ENCODE data around the gene RNF214. TPM values are rescaled to one million over a fixed set of nuclear protein-coding genes. Genes with fewer than 3 reads are reported as not detected.
A peak's percentile ranks its signal among the peaks of the same experiment; 100 is the strongest.

The RNF214 gene
- total and polyA plus RNA-seq, 10 of the 15 experiments (the other 5 are each of a cell fraction or from before 2014, with no cell fraction given), result 4.8 to 16.8 (median 10.5) TPM

DNA sequence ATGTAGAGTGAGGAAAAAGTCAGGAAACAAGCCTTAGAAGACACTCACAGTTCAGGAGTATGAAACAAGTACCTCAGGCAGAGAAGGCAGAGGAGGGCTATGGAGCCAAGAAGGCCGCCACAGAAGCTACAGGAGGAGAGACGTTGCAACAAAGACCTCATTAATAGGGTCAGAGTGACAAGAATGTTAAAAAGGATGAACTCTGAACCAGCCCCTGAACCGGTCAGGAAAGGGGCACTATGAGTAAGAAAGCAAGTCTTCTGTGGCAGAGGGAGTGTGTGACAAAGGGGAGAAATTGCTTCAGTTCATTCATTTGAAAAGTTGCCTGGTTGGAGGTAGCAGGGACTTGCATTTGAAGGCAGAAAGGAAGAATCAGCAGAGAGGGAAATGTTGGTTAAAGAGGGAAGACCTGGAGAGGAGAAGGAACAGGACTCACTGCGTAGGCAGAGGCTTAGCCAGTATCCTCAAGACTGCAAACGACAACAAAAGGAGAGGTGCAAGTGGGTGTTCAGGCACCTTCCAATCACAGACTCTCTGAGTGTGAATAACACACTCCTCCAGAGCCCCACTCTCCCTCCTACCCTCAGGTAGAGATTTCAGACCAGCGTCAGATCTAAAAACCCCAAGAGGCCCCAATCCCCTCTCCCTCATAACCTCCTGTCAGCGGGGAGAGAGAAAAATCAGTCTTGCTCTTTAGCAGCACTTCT, 17.9 kb upstream of the RNF214 start (continued):
- TF ChIP-seq BCL11A (IDR thresholded peaks at IDR 0.05; ENCODE audit: low read depth, low read length) (no peak), EGR1 (IDR thresholded peaks at IDR 0.05; ENCODE audit: borderline replicate concordance in 1 of 2, low read depth in 2 of 2, low read length in 2 of 2) (no peak)

DNA sequence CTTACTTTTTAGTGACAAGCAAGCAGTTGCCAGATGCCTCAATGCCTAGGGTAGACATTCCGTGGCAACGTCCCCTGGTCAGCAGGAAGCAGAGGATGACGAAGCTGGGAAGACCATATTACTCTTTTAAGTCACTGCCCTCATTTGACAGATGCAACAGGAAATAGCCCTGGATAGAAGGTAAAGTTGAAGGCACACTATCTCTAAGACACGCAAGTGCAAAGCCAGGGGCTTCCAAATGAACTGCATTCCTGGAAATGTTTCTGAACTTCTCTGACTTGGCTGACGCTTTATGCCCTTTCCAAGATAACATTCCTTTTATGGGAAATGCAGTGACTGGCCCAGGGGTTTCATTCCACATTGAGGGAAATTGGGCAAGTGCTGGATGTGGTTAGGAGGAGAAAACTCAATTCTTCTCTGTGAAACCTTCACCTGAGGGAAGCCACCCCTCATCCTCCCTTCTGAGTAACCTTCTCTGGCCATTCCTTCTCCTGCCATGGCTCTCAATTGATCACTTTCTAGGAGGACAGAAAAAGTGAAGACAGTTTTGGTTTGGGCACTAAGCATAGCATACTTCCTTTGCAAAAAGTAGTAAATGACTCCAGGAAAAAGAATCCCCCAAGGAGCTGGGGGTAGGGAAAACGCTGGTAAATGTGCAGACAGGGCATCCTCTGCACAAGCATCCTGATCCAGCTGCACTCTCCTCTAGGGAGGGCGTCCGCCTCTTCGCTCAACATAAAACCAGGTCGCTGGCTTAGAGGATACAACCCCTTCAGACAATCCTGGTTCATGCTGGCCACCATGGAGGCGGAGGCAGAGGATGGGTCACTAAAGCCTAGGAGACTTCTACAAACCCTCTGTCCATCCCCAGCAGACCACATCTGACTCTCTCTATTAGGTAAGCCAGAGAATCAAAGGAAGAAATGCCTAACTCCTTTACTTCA, 15.1 kb upstream of the RNF214 start:
- Histone ChIP-seq H3K27me3 (replicated peaks in 1 of 2; ENCODE audit: control insufficient read depth in 2 of 2, insufficient read depth in 2 of 2, low read length in 1 of 2) (no peaks in the 10 kb centered on the region), H3K27ac (ENCODE audit: control insufficient read depth, insufficient read depth) (no peak overlapping the region), H3K79me2 (ENCODE audit: control insufficient read depth, insufficient read depth, low read length) (no peaks in the 10 kb centered on the region), H3K9ac (ENCODE audit: control insufficient read depth, insufficient read depth, low read length) (no peak overlapping the region), H2AFZ (ENCODE audit: control insufficient read depth, low read depth, low read length) (no peak overlapping the region), H3K9me3 (replicated peaks; ENCODE audit: control insufficient read depth, insufficient read depth, low read length) (no peaks in the 10 kb centered on the region), H4K20me1 (ENCODE audit: control insufficient read depth, insufficient read depth) (no peaks in the 10 kb centered on the region), H3K36me3 (ENCODE audit: control insufficient read depth in 2 of 2, insufficient read depth in 2 of 2, low read length in 1 of 2) (peaks cover 23 to 42% of the 10 kb centered on the region in 2 experiments), H3K4me3 (no peak overlapping the region), H3K4me2 (ENCODE audit: control insufficient read depth, insufficient read depth) (no peak overlapping the region), H3K4me1 (ENCODE audit: control insufficient read depth, insufficient read depth, low read length) (no peaks in the 10 kb centered on the region; the same call in 1 of the 2 replicates)
- intact Hi-C loops (cut with micrococcal nuclease; ENCODE audit: unreplicated experiment), result no loop called here
- TF ChIP-seq BHLHE40 (IDR thresholded peaks at IDR 0.05; ENCODE audit: borderline replicate concordance in 1 of 2, low read depth in 2 of 2, low read length in 1 of 2), result no peak
- TF ChIP-seq RUNX3 (IDR thresholded peaks at IDR 0.05; ENCODE audit: low read length), result no peak
- TF ChIP-seq BCL11A (IDR thresholded peaks at IDR 0.05; ENCODE audit: low read depth, low read length), result no peak
- TF ChIP-seq, protein P1, sequence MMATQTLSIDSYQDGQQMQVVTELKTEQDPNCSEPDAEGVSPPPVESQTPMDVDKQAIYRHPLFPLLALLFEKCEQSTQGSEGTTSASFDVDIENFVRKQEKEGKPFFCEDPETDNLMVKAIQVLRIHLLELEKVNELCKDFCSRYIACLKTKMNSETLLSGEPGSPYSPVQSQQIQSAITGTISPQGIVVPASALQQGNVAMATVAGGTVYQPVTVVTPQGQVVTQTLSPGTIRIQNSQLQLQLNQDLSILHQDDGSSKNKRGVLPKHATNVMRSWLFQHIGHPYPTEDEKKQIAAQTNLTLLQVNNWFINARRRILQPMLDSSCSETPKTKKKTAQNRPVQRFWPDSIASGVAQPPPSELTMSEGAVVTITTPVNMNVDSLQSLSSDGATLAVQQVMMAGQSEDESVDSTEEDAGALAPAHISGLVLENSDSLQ (IDR thresholded peaks at IDR 0.05), result no peak
- TF ChIP-seq, protein P2, sequence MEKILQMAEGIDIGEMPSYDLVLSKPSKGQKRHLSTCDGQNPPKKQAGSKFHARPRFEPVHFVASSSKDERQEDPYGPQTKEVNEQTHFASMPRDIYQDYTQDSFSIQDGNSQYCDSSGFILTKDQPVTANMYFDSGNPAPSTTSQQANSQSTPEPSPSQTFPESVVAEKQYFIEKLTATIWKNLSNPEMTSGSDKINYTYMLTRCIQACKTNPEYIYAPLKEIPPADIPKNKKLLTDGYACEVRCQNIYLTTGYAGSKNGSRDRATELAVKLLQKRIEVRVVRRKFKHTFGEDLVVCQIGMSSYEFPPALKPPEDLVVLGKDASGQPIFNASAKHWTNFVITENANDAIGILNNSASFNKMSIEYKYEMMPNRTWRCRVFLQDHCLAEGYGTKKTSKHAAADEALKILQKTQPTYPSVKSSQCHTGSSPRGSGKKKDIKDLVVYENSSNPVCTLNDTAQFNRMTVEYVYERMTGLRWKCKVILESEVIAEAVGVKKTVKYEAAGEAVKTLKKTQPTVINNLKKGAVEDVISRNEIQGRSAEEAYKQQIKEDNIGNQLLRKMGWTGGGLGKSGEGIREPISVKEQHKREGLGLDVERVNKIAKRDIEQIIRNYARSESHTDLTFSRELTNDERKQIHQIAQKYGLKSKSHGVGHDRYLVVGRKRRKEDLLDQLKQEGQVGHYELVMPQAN (conservative IDR thresholded peaks at IDR 0.05), result no peak
- TF ChIP-seq SRF (IDR thresholded peaks at IDR 0.05; ENCODE audit: low read depth in 2 of 2, low read length in 2 of 2), result no peak
- TF ChIP-seq MTA2 (IDR thresholded peaks at IDR 0.05; ENCODE audit: low read depth), result no peak
- in situ Hi-C loops (cut with MboI), result no loop called here
- ChIA-PET SMC1A (ENCODE audit: uncharacterized antibody, unreplicated experiment) (no interaction called here), CTCF (interaction anchor here (1.3 to 17.3 kb wide), 3 partner anchors 9 to 382 kb away, joined by 3 to 422 read pairs (median 4); partner anchors contain the start of gene SIDT2), RAD21 (ENCODE audit: unreplicated experiment) (no interaction called here), POLR2A (interaction anchor here (1.4 kb wide), 1 partner anchor 37 kb away, joined by 5 read pairs; no protein-coding TSS in a partner anchor)
- ATAC-seq (no peak), DNase-seq (ENCODE audit: low read depth, low spot score) (no peak), FAIRE-seq (no peak)
- WGBS (ENCODE audit: insufficient coverage, insufficient replicate concordance, low lambda C conversion rate, missing lambda C conversion rate), result 97% methylated on average over 11 of the region's 11 CpGs
- TSS peak; percentile 15 for BruUV-seq (replicated peaks)
